ENCODE results near the gene CENPA. TPM values are rescaled to one million over a fixed set of nuclear protein-coding genes. Genes with fewer than 3 reads are reported as not detected.

CENPA gene
- total RNA-seq, 3 donors from 2014 or later (not counting 1 experiment from before 2014, with no cell fraction given) = 0.38 to 0.52 (median 0.50) TPM

DNA sequence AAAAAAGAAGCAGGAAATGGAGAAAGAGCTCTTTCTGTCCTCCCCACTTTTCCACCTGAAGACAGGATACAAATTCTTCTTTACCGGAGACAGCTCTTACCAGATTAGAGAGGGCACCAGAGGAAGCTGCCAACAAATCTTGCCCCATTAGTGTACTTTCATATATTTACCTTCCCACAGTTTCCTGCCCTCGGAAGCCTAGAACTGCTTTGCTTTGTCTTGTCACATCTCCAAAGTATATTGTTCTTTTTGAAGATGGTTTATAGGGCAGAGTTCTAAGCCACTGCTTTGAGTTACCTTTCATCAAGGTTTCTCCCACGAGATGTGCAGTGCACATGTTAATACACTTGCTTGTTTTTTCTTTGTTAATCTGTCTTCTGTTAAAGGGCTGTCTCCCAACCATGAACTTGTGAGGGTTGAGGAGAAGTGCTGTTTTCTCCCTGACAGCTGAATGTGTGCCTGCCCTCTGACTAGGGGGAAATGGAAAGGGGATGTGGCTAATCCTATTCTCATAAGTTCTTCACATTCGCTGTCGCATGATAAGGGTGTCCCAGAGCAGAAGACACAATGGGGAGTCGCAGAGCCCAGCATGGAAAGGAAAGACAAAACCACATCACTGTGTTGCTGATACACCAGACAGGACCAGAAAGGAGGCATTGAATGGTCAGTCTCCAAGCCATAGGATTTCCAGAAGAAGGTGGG is 24.2 kb downstream of the CENPA start:
- no peaks in the 10 kb centered on the region for H3K4me1 ChIP-seq (ENCODE audit: control insufficient read depth, insufficient read depth, low read length)
- peak in 1 of 2 donors; percentile 55 for DNase-seq
- Mint-ChIP-seq H3K36me3 (no peaks in the 10 kb centered on the region), H3K27me3 (ENCODE audit: low read depth in 2 of 2) (peaks cover 0 to 6% of the 10 kb centered on the region in 2 donors), H3K4me1 (no peaks in the 10 kb centered on the region), H3K9me3 (no peaks in the 10 kb centered on the region), H3K4me3 (no peak overlapping the region), H3K27ac (no peak overlapping the region)
- intact Hi-C loops (cut with micrococcal nuclease) = no loop called here
- H3K27me3 ChIP-seq (ENCODE audit: control insufficient read depth, insufficient read depth, low read length) = no peaks in the 10 kb centered on the region
- ATAC-seq = no peak
- no peaks in the 10 kb centered on the region for H3K9me3 ChIP-seq (ENCODE audit: control insufficient read depth, insufficient read depth, low read length)
- TF ChIP-seq, protein P1, sequence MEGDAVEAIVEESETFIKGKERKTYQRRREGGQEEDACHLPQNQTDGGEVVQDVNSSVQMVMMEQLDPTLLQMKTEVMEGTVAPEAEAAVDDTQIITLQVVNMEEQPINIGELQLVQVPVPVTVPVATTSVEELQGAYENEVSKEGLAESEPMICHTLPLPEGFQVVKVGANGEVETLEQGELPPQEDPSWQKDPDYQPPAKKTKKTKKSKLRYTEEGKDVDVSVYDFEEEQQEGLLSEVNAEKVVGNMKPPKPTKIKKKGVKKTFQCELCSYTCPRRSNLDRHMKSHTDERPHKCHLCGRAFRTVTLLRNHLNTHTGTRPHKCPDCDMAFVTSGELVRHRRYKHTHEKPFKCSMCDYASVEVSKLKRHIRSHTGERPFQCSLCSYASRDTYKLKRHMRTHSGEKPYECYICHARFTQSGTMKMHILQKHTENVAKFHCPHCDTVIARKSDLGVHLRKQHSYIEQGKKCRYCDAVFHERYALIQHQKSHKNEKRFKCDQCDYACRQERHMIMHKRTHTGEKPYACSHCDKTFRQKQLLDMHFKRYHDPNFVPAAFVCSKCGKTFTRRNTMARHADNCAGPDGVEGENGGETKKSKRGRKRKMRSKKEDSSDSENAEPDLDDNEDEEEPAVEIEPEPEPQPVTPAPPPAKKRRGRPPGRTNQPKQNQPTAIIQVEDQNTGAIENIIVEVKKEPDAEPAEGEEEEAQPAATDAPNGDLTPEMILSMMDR (IDR thresholded peaks at IDR 0.05) = no peak
- H3K4me3 ChIP-seq (ENCODE audit: low read length) = no peak overlapping the region
- WGBS (ENCODE audit: insufficient coverage) = 4% methylated on average over 6 of the region's 6 CpGs
- H3K27ac ChIP-seq (ENCODE audit: low read length) = no peak overlapping the region
- H3K36me3 ChIP-seq (ENCODE audit: control insufficient read depth, insufficient read depth, low read length) = no peaks in the 10 kb centered on the region

DNA sequence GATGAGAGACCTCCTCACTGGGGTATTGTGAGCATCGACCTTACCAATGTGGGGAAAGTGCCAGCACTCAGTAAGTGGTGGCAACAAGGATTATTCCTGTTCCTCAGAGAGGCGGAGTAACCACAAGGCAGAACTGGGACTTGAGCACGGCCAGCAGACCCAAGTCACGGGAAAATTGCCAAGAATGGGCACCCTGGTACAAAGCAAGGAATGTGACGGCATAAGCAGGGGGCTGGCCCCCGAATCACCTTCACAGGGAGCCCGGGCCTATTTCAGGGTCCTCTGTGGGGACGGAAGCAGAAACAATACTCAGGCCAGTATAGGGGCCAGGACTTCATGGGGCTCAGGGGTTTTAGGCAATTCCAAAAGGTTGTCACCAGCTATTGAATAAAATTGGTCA is 25.4 kb downstream of the CENPA start:
- no peaks in the 10 kb centered on the region for H3K9me3 Mint-ChIP-seq
- no peaks in the 10 kb centered on the region for H3K36me3 ChIP-seq (ENCODE audit: control insufficient read depth, insufficient read depth, low read length)
- peaks cover 2 to 13% of the 10 kb centered on the region in 2 donors for H3K27me3 Mint-ChIP-seq (ENCODE audit: low read depth in 2 of 2)
- 91% methylated on average over 8 of the region's 8 CpGs for WGBS (ENCODE audit: insufficient coverage)
- H3K9me3 ChIP-seq (ENCODE audit: control insufficient read depth, insufficient read depth, low read length) = no peaks in the 10 kb centered on the region
- no peaks in the 10 kb centered on the region for H3K36me3 Mint-ChIP-seq
- no peaks in the 10 kb centered on the region for H3K4me1 Mint-ChIP-seq
- intact Hi-C loops (cut with micrococcal nuclease) = no loop called here
- H3K27ac Mint-ChIP-seq = no peak overlapping the region
- H3K4me3 Mint-ChIP-seq = no peak overlapping the region
- no peaks in the 10 kb centered on the region for H3K4me1 ChIP-seq (ENCODE audit: control insufficient read depth, insufficient read depth, low read length)
- DNase-seq (no peak), ATAC-seq (no peak)
- no peaks in the 10 kb centered on the region for H3K27me3 ChIP-seq (ENCODE audit: control insufficient read depth, insufficient read depth, low read length)
- TF ChIP-seq, protein P1 (IDR thresholded peaks at IDR 0.05) = no peak
- no peak overlapping the region for H3K4me3 ChIP-seq (ENCODE audit: low read length)
- no peak overlapping the region for H3K27ac ChIP-seq (ENCODE audit: low read length)

DNA sequence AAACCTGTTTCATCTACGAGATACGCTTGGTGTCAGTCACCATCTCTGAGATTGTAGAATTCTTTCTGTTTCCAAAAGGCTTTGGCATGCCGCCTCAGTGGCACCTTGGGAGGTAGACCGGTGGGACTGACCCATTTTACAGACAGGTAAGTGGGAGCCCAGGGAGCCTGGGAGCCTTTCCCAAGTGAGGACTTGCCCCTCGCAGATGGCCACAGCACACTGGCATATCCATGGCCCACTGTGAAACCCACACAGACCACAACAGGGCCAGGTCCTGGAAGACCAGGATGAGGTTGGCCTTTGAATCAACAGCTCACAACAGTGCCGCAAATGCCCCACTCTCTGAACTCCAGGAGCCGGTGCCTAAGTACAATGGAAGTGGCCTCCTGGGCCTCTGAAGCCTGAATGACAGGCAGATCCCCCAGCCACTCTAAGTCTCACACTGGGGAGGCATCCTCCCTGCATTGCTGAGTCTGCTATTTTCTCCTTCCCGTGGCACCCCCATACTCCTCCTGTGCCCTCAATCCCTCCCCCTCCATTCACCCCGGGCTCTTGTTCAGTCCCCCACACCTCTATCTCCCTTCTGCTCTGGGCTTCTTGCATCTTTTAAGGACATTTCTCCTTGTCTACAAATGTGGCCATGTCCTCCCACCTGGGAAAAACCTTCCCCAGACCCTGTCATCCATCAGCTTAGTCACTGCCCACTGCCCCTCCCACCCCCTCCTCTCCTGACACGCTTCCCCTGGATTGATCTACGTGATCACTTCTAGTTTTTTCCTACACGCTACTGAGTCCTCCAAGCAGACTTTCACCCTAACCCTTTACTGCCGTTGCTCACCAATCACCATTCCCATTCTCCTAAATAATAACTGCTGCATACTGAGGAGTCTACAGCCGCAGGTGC is 26.2 kb downstream of the CENPA start:
- Mint-ChIP-seq H3K4me3 (no peak overlapping the region), H3K9me3 (no peaks in the 10 kb centered on the region), H3K27ac (no peak overlapping the region), H3K36me3 (no peaks in the 10 kb centered on the region), H3K27me3 (ENCODE audit: low read depth in 2 of 2) (peaks cover 7 to 17% of the 10 kb centered on the region in 2 donors), H3K4me1 (no peaks in the 10 kb centered on the region)
- intact Hi-C loops (cut with micrococcal nuclease) = no loop called here
- Histone ChIP-seq H3K4me1 (ENCODE audit: control insufficient read depth, insufficient read depth, low read length) (no peaks in the 10 kb centered on the region), H3K9me3 (ENCODE audit: control insufficient read depth, insufficient read depth, low read length) (no peaks in the 10 kb centered on the region), H3K27me3 (ENCODE audit: control insufficient read depth, insufficient read depth, low read length) (no peaks in the 10 kb centered on the region), H3K36me3 (ENCODE audit: control insufficient read depth, insufficient read depth, low read length) (no peaks in the 10 kb centered on the region), H3K27ac (ENCODE audit: low read length) (no peak overlapping the region), H3K4me3 (ENCODE audit: low read length) (no peak overlapping the region)
- no peak for ATAC-seq
- TF ChIP-seq, protein P1 (IDR thresholded peaks at IDR 0.05) = no peak
- DNase-seq = no peak
- WGBS (ENCODE audit: insufficient coverage) = 92% methylated on average over 14 of the region's 14 CpGs
